Mesenchymal stem cell (in vitro differentiated cells and primary cell): ENCODE results near the gene BIRC3.

ENCODE experiments used
- DNase-seq: peaks from one replicate; pipeline ENCODE4 v3.0.0-alpha.2; 2013
- H2AFZ ChIP-seq: one replicate; pipeline ENCODE4 v1.6.1; 2013; ENCODE audit warnings: low read depth, mild to moderate bottlenecking, control low read depth, inconsistent platforms, low read length, moderate library complexity
- H2AK5ac ChIP-seq: 2 replicates; pipeline ENCODE4 v1.6.1; 2013; ENCODE audit warnings: low read length, moderate library complexity, mild to moderate bottlenecking, inconsistent platforms; ENCODE audit not compliant: severe bottlenecking
- H2BK120ac ChIP-seq: one replicate; pipeline ENCODE4 v1.6.1; 2013; ENCODE audit warnings: low read depth, mild to moderate bottlenecking, inconsistent platforms, low read length, moderate library complexity
- H2BK12ac ChIP-seq, 2 experiments: one replicate each; pipeline ENCODE4 v1.6.1; 2013; ENCODE audit warnings: inconsistent platforms in 2 of 2, low read length in 2 of 2, mild to moderate bottlenecking in 2 of 2, moderate library complexity in 2 of 2, control low read depth in 1 of 2
- H2BK15ac ChIP-seq: one replicate; pipeline ENCODE4 v1.6.1; 2013; ENCODE audit warnings: mild to moderate bottlenecking, low read depth, inconsistent platforms; ENCODE audit not compliant: poor library complexity, severe bottlenecking
- H2BK5ac ChIP-seq: 2 replicates; pipeline ENCODE4 v1.6.1; 2013; ENCODE audit warnings: low read depth, mild to moderate bottlenecking, low read length, control low read depth, inconsistent platforms; ENCODE audit not compliant: poor library complexity, severe bottlenecking
- H3K14ac ChIP-seq, 2 experiments: one replicate each; pipeline ENCODE4 v1.6.1; 2013; ENCODE audit warnings: inconsistent platforms in 2 of 2, low read length in 2 of 2, control low read depth in 1 of 2, mild to moderate bottlenecking in 1 of 2, moderate library complexity in 1 of 2
- H3K18ac ChIP-seq, 2 experiments: one replicate each; pipeline ENCODE4 v1.6.1; 2013; ENCODE audit warnings: inconsistent platforms in 2 of 2, low read length in 2 of 2, control low read depth in 1 of 2, low read depth in 1 of 2, mild to moderate bottlenecking in 1 of 2
- H3K23ac ChIP-seq, 2 experiments: one replicate each; pipeline ENCODE4 v1.6.1; 2013; ENCODE audit warnings: inconsistent platforms in 2 of 2, low read length in 2 of 2, mild to moderate bottlenecking in 2 of 2, moderate library complexity in 2 of 2, control low read depth in 1 of 2
- H3K27ac ChIP-seq: 2 replicates; pipeline ENCODE4 v1.5.1; 2013; ENCODE audit warnings: mild to moderate bottlenecking, moderate library complexity, low read length, control low read depth, inconsistent platforms; ENCODE audit not compliant: poor library complexity, severe bottlenecking
- H3K27me3 ChIP-seq, 2 experiments: 2 replicates each; pipeline versions ENCODE4 v1.6.1 to v1.7.0; 2013; ENCODE audit warnings: low read length in 2 of 2, mild to moderate bottlenecking in 2 of 2, moderate library complexity in 2 of 2, control low read depth in 1 of 2, inconsistent platforms in 1 of 2; ENCODE audit not compliant: control insufficient read depth in 1 of 2, insufficient read depth in 1 of 2
- H3K36me3 ChIP-seq, 2 experiments: 2 replicates each; pipeline versions ENCODE4 v1.6.1 to v1.7.0; 2013; ENCODE audit warnings: low read length in 2 of 2, control low read depth in 1 of 2, inconsistent platforms in 1 of 2, low read depth in 1 of 2, mild to moderate bottlenecking in 1 of 2; ENCODE audit not compliant: insufficient read depth in 2 of 2, control insufficient read depth in 1 of 2
- H3K4ac ChIP-seq, 2 experiments: one replicate each; pipeline ENCODE4 v1.6.1; 2013; ENCODE audit warnings: inconsistent platforms in 2 of 2, low read length in 2 of 2, mild to moderate bottlenecking in 2 of 2, moderate library complexity in 2 of 2, control low read depth in 1 of 2, low read depth in 1 of 2
- H3K4me1 ChIP-seq: 2 replicates; pipeline ENCODE4 v1.6.1; 2013; ENCODE audit warnings: low read depth, low read length, control low read depth; ENCODE audit not compliant: control insufficient read depth, insufficient read depth
- H3K4me2 ChIP-seq: 2 replicates; pipeline ENCODE4 v1.6.1; 2013; ENCODE audit warnings: low read length, mild to moderate bottlenecking, inconsistent platforms; ENCODE audit not compliant: poor library complexity, severe bottlenecking
- H3K4me3 ChIP-seq, 2 experiments: 2 replicates each; pipeline versions ENCODE4 v1.5.1 to v1.7.0; 2013; ENCODE audit warnings: low read length in 2 of 2, mild to moderate bottlenecking in 2 of 2, control low read depth in 1 of 2, low read depth in 1 of 2; ENCODE audit not compliant: insufficient read depth in 1 of 2
- H3K79me1 ChIP-seq: replicated peaks from 2 replicates; pipeline ENCODE4 v1.6.1; 2013; ENCODE audit warnings: mild to moderate bottlenecking, control low read depth, low read length, inconsistent platforms; ENCODE audit not compliant: poor library complexity, severe bottlenecking
- H3K9ac ChIP-seq: 2 replicates; pipeline ENCODE4 v1.7.0; 2013; ENCODE audit warnings: mild to moderate bottlenecking, low read length, moderate library complexity
- H3K9me3 ChIP-seq: 2 replicates; pipeline ENCODE4 v1.7.0; 2013; ENCODE audit warnings: mild to moderate bottlenecking, low read length; ENCODE audit not compliant: control insufficient read depth
- H4K8ac ChIP-seq: one replicate; pipeline ENCODE4 v1.6.1; 2013; ENCODE audit warnings: inconsistent platforms, mild to moderate bottlenecking, low read length, moderate library complexity
- H4K91ac ChIP-seq: one replicate; pipeline ENCODE4 v1.6.1; 2013; ENCODE audit warnings: mild to moderate bottlenecking, low read length, inconsistent platforms
- WGBS: methylation state at CpG from one replicate; pipeline ENCODE4 v1.1.7; 2013; ENCODE audit warnings: mixed read lengths; 5-methylcytosine and 5-hydroxymethylcytosine counted together

The BIRC3 gene

DNA sequence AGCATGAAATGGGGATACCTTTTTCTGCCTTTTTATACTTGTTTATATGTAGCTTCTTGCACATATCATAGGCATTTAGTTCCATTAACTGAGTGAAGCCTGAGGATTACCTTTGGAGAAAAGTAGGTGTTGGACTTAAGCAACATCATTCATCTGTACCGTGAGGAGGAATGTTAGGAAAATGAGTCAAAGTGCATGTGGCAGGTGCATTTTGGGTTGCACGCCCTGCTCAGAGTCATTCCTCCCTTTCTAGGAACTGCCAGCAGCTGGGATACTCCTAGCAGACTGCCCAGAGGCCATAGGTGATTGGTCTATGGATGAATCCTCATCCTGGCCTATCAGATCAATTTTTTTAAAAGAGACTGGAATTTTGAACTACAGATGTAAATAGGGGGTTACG lies 33.3 kb upstream of the BIRC3 start:
- H3K36me3 ChIP-seq: no peaks in the 10 kb centered on the region
- no peak overlapping the region for H2BK5ac ChIP-seq
- H3K14ac ChIP-seq: no peak overlapping the region
- H3K18ac ChIP-seq: no peak overlapping the region
- H3K79me1 ChIP-seq: no peaks in the 10 kb centered on the region
- H3K4me3 ChIP-seq: no peak overlapping the region
- no peaks in the 10 kb centered on the region for H3K27me3 ChIP-seq
- no peak overlapping the region for H3K9ac ChIP-seq
- no peaks in the 10 kb centered on the region for H3K9me3 ChIP-seq
- no peak overlapping the region for H3K23ac ChIP-seq
- no peak overlapping the region for H2BK15ac ChIP-seq
- H3K4me1 ChIP-seq: no peaks in the 10 kb centered on the region
- H3K4ac ChIP-seq: no peak overlapping the region
- no peak for DNase-seq
- H2BK12ac ChIP-seq: no peak overlapping the region
- no peak overlapping the region for H2AFZ ChIP-seq
- no peak overlapping the region for H2BK120ac ChIP-seq
- no peak overlapping the region for H3K4me2 ChIP-seq
- WGBS: 88% methylated on average over 3 of the region's 3 CpGs
- H2AK5ac ChIP-seq: no peak overlapping the region
- no peak overlapping the region for H4K8ac ChIP-seq
- no peak overlapping the region for H4K91ac ChIP-seq
- no peak overlapping the region for H3K27ac ChIP-seq

DNA sequence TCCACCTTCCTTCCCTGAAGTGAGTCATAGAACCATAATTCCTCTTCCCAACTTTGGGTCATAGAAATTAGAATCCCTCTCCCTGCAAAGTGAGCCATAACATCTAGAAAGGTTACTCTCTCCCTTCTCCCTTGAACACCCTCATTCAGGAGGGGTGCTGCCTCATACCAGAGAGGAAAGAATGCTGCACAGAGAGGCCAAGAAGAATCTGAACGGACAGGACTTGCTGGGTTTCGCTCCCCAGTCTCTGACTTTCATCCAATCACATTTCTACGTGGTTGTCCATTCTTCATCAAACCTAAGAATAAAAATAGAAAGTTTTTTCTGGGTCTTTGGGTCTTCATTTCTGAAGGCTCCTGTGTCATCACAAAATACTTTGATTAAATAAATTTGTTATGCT lies 31.0 kb upstream of the BIRC3 start:
- Histone ChIP-seq H3K27ac (no peak overlapping the region), H3K9me3 (no peaks in the 10 kb centered on the region), H2AFZ (no peak overlapping the region), H2BK5ac (no peak overlapping the region), H2BK15ac (no peak overlapping the region), H3K4me3 (no peak overlapping the region), H4K91ac (no peak overlapping the region), H3K79me1 (no peaks in the 10 kb centered on the region), H3K4me2 (no peak overlapping the region), H2BK12ac (no peak overlapping the region), H3K27me3 (no peaks in the 10 kb centered on the region), H3K4me1 (peaks cover 5% of the 10 kb centered on the region), H4K8ac (no peak overlapping the region), H3K23ac (no peak overlapping the region), H2BK120ac (no peak overlapping the region), H3K18ac (no peak overlapping the region), H3K14ac (no peak overlapping the region), H3K36me3 (no peaks in the 10 kb centered on the region), H3K9ac (no peak overlapping the region), H3K4ac (no peak overlapping the region), H2AK5ac (no peak overlapping the region)
- WGBS: no CpG with 5 or more reads among the region's 3 CpGs
- DNase-seq: no peak

DNA sequence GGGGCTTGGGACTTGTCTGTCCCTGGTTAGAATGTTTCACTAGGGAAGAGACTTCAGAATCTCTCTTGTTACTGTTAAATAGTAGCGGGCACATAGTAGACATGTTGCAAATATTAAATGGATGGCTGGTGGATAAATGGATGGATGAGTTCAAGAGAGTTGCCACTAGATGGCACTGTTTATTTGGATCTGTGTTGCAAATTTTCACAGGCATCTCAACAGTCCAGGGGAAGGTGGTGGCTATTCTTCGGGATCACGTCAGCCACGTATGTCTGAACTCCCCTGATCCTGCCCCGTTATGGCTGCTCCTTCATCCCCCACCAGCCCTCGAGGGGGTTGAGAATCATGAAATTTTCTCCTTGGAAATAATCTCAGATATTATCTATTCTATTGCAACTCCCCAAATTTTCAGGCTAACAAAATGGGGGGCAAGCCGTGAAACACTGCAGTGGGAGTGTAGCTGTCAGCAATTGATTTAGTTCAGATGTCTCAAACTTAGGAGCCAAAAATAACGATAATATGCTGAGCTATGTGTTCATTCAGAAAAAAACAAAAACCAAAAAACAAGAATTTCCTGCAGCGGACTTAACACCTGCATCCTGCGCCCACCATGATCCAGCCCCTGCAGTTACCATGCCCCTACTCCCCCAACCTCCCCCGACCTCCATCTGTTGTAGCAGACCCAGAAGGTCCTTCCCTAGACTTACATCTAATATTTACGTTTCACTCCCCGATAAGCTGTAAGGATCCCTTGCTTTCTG lies 29.1 kb upstream of the BIRC3 start:
- Histone ChIP-seq H3K36me3 (no peaks in the 10 kb centered on the region), H4K91ac (no peak overlapping the region), H3K9ac (peak overlapping the region; percentile 82), H3K14ac (no peak overlapping the region), H3K18ac (peak overlapping the region in 1 of 2 experiments; percentile 29), H3K4me3 (peak overlapping the region in 1 of 2 experiments; percentile 61), H3K4ac (no peak overlapping the region), H3K4me2 (peak overlapping the region; percentile 44), H3K4me1 (peaks cover 5% of the 10 kb centered on the region), H2BK120ac (no peak overlapping the region), H2AK5ac (no peak overlapping the region), H4K8ac (no peak overlapping the region), H3K27ac (no peak overlapping the region), H2BK15ac (no peak overlapping the region), H2AFZ (no peak overlapping the region), H3K79me1 (no peaks in the 10 kb centered on the region), H3K9me3 (no peaks in the 10 kb centered on the region), H2BK5ac (no peak overlapping the region), H3K23ac (no peak overlapping the region), H2BK12ac (no peak overlapping the region), H3K27me3 (no peaks in the 10 kb centered on the region)
- peak; percentile 78 for DNase-seq
- WGBS: 68% methylated on average over 10 of the region's 13 CpGs

DNA sequence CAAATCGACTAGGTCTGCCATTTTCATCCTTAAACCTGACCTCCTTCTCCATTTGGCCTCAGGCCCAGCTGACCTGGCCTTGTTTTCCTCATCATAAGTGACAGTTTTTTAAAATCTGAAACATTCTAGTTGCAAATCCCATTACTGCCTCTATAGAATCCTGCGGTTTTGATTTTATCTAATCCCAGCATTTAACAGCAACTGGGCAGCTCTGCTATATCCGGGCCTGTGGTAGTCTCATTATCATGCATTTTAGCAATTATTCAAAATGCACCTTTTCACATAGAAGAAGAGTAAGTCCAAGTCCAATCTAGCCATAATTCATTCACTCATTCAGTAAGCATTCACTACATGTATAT lies 28.6 kb upstream of the BIRC3 start:
- H3K14ac ChIP-seq: no peak overlapping the region
- no peak for DNase-seq
- H2AK5ac ChIP-seq: no peak overlapping the region
- H3K23ac ChIP-seq: no peak overlapping the region
- H3K4me1 ChIP-seq: peaks cover 5% of the 10 kb centered on the region
- H2BK15ac ChIP-seq: no peak overlapping the region
- no peak overlapping the region for H2BK5ac ChIP-seq
- WGBS: 93% methylated on average over 3 of the region's 3 CpGs
- H3K4me3 ChIP-seq: no peak overlapping the region
- H2AFZ ChIP-seq: no peak overlapping the region
- no peaks in the 10 kb centered on the region for H3K27me3 ChIP-seq
- H3K36me3 ChIP-seq: no peaks in the 10 kb centered on the region
- no peaks in the 10 kb centered on the region for H3K9me3 ChIP-seq
- no peak overlapping the region for H3K27ac ChIP-seq
- no peaks in the 10 kb centered on the region for H3K79me1 ChIP-seq
- no peak overlapping the region for H3K4ac ChIP-seq
- no peak overlapping the region for H3K4me2 ChIP-seq
- no peak overlapping the region for H4K91ac ChIP-seq
- H2BK12ac ChIP-seq: no peak overlapping the region
- H3K9ac ChIP-seq: no peak overlapping the region
- H2BK120ac ChIP-seq: no peak overlapping the region
- no peak overlapping the region for H3K18ac ChIP-seq
- H4K8ac ChIP-seq: no peak overlapping the region
